Ascending aorta (tissue), 2 donors: ENCODE measurements around the gene SLC35F6. TPM values are rescaled to one million over a fixed set of nuclear protein-coding genes. Genes with fewer than 3 reads are reported as not detected.

Experiments used
- DNase-seq, 2 donors: peaks; one replicate each; pipeline ENCODE4 v3.0.0-alpha.2; 2019; ENCODE audit warnings: low spot score in 2 of 2
- H3K27ac ChIP-seq, 2 donors: fragments of 200-600 bp; sonication (generic); one replicate each; pipeline ENCODE4 v1.5.1; 2016 to 2017; ENCODE audit warnings: mild to moderate bottlenecking in 1 of 2
- H3K27me3 ChIP-seq: fragments of 200-600 bp; sonication (generic); one replicate; pipeline ENCODE4 v1.5.1; 2017
- H3K36me3 ChIP-seq, 2 donors: fragments of 200-600 bp; sonication (generic); one replicate each; pipeline ENCODE4 v1.5.1; 2016
- H3K4me1 ChIP-seq, 2 donors: fragments of 200-600 bp; sonication (generic); one replicate each; pipeline ENCODE4 v1.5.1; 2016 to 2017; ENCODE audit warnings: mild to moderate bottlenecking in 1 of 2
- H3K4me3 ChIP-seq, 2 donors: fragments of 200-600 bp; sonication (generic); one replicate each; pipeline ENCODE4 v1.5.1; 2016 to 2017; ENCODE audit warnings: mild to moderate bottlenecking in 1 of 2
- H3K9me3 ChIP-seq, 2 donors: fragments of 200-600 bp; sonication (generic); one replicate each; pipeline ENCODE4 v1.5.1; 2016
- CTCF ChIP-seq, 3 experiments: fragments of 200-600 bp in 2 of 3; fragments of 450-650 bp in 1 of 3; sonication (generic) in 2 of 3; IDR thresholded peaks; one replicate each; pipeline ENCODE4 v1.5.1; 2016 to 2019; ENCODE audit warnings: antibody characterized with exemption in 3 of 3, mild to moderate bottlenecking in 1 of 3, moderate library complexity in 1 of 3
- intact Hi-C: fragments of 100-400 bp; cut with DNase I; formaldehyde crosslinking; loops from one replicate; pipeline ENCODE4 v1.15.1; 2023
- total RNA-seq: library from RNA; depleted of rRNA; stranded (reverse); fragments of >200 nt; gene quantifications from one replicate; pipeline ENCODE4 v1.1.0, GENCODE V29; 2016

The SLC35F6 gene
- total RNA-seq, 1 donor from 2014 or later = 43.4 TPM

GRCh38 chr2:26733413-26733812, 30.7 kb upstream of the SLC35F6 start:
- Histone ChIP-seq H3K4me3 (no peak overlapping the region), H3K36me3 (no peaks in the 10 kb centered on the region), H3K27me3 (no peaks in the 10 kb centered on the region), H3K9me3 (no peaks in the 10 kb centered on the region), H3K27ac (no peak overlapping the region), H3K4me1 (no peaks in the 10 kb centered on the region)
- TF ChIP-seq CTCF (IDR thresholded peaks at IDR 0.05) = no peak
- DNase-seq = no peak
- intact Hi-C loops = no loop called here

GRCh38 chr2:26735097-26735496, 29.0 kb upstream of the SLC35F6 start:
- TF ChIP-seq CTCF (IDR thresholded peaks at IDR 0.05) = no peak
- no peak overlapping the region for H3K27ac ChIP-seq
- H3K27me3 ChIP-seq = no peaks in the 10 kb centered on the region
- DNase-seq = no peak
- no peak overlapping the region for H3K4me3 ChIP-seq
- H3K36me3 ChIP-seq = no peaks in the 10 kb centered on the region
- no peaks in the 10 kb centered on the region for H3K9me3 ChIP-seq
- intact Hi-C loops = no loop called here
- no peaks in the 10 kb centered on the region for H3K4me1 ChIP-seq

- intact Hi-C loops = no loop called here
Measured at GRCh38 chr2:26735883-26736588, 28.0 kb upstream of the SLC35F6 start.

GRCh38 chr2:26737221-26737620, 26.9 kb upstream of the SLC35F6 start:
- intact Hi-C loops = no loop called here
- Histone ChIP-seq H3K4me1 (no peaks in the 10 kb centered on the region), H3K36me3 (no peaks in the 10 kb centered on the region), H3K9me3 (no peaks in the 10 kb centered on the region), H3K27me3 (no peaks in the 10 kb centered on the region), H3K27ac (no peak overlapping the region), H3K4me3 (no peak overlapping the region)
- DNase-seq = no peak
- no peak for TF ChIP-seq CTCF (IDR thresholded peaks at IDR 0.05)

More at GRCh38 chr2:26735883-26736588, 28.0 kb upstream of the SLC35F6 start:
- DNase-seq = no peak
- Histone ChIP-seq H3K36me3 (no peaks in the 10 kb centered on the region), H3K4me3 (no peak overlapping the region), H3K27me3 (no peaks in the 10 kb centered on the region), H3K9me3 (no peaks in the 10 kb centered on the region), H3K27ac (no peak overlapping the region), H3K4me1 (no peaks in the 10 kb centered on the region)
- no peak for TF ChIP-seq CTCF (IDR thresholded peaks at IDR 0.05)

- no peaks in the 10 kb centered on the region for H3K27me3 ChIP-seq
- TF ChIP-seq CTCF (IDR thresholded peaks at IDR 0.05) = no peak
- no peaks in the 10 kb centered on the region for H3K4me1 ChIP-seq
- no peak overlapping the region for H3K27ac ChIP-seq
- H3K36me3 ChIP-seq = no peaks in the 10 kb centered on the region
- H3K4me3 ChIP-seq = no peak overlapping the region
- H3K9me3 ChIP-seq = no peaks in the 10 kb centered on the region
- intact Hi-C loops = no loop called here
- DNase-seq = no peak
Measured at GRCh38 chr2:26738481-26738880, 25.6 kb upstream of the SLC35F6 start.

GRCh38 chr2:26739514-26739913, 24.6 kb upstream of the SLC35F6 start:
- intact Hi-C loops = no loop called here
- H3K9me3 ChIP-seq = no peaks in the 10 kb centered on the region
- no peaks in the 10 kb centered on the region for H3K27me3 ChIP-seq
- no peaks in the 10 kb centered on the region for H3K36me3 ChIP-seq
- no peak for DNase-seq
- H3K27ac ChIP-seq = no peak overlapping the region
- no peaks in the 10 kb centered on the region for H3K4me1 ChIP-seq
- H3K4me3 ChIP-seq = no peak overlapping the region
- no peak for TF ChIP-seq CTCF (IDR thresholded peaks at IDR 0.05)
